ENCODE data around the gene RALY.

RALY gene

DNA sequence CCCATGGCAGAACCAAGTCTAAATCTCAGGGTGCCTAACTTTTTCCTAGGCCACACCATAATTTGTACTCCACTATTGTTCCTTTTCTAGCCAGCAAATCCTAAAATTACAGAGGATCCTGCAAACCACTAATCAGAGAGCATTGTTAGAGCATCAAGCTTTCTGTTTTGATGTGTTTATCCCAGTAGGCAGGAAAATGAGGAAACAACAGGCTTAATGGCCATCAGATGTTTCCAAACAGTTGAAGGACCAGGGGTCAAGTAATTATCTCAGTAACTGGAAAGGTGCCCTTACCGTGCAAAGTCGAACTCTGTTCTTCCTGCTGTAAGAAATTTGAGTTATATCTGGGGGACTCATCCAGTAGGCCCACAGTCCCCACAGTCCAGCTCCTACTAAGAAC, 58.7 kb downstream of the RALY start:
- no peak for DNase-seq

DNA sequence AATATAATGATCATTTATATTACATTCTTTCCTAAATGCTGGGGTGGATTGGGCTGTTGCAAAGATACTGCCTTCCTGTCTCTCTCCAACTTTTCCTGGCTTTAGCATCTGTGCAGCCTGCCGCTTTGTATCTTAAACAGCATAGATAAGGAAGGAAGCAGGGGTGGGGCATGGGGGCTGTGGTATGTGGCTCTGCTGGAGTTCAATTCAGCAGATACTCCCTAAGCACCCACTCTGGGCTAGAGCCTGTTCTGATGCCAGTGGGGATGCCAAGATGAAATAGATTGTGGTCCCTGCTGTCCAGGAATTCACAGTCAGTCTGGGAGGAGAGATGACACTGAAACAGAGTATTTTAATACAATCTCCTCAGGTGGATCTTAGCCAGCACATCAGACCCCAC, 61.6 kb downstream of the RALY start:
- DNase-seq = no peak

DNA sequence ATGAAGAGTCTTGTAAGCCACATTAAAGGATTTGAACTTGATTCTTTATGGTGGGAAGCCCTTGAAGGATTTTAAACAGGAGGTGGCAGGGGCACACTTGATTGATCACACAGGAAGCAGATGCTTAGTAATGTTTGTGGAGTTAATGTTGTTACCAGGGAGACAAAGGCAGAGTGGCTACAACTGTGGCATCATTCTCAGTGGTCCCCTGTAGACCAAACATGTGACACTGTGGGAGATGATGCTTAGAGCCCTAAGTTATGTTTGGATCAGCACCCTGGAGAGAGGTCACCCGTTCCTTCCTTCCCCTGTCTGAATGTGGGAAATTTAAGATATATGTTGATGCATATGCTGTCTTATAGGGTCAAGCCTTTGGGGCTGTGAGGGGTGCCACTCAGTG, 65.1 kb downstream of the RALY start:
- no peak for DNase-seq

DNA sequence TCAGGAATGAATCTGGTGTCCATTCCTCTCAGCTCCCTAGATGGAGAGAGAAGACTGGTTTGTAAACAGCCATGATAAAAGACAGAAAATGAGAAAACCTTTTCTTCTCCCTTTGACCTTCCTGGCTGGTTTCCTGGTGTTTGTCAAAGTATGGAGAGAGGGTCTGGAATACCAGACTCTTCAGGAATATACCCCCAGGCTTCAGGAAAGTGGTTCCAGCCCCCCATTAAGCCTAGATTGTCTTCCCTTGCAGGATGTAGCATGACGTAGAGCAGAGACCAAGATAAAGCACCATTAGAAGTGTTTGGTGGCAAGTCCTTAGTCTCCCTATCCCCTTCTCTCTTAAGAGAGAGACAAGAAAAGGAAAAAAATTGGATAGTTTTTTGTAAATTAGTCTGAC, 67.3 kb downstream of the RALY start:
- no peak for DNase-seq

DNA sequence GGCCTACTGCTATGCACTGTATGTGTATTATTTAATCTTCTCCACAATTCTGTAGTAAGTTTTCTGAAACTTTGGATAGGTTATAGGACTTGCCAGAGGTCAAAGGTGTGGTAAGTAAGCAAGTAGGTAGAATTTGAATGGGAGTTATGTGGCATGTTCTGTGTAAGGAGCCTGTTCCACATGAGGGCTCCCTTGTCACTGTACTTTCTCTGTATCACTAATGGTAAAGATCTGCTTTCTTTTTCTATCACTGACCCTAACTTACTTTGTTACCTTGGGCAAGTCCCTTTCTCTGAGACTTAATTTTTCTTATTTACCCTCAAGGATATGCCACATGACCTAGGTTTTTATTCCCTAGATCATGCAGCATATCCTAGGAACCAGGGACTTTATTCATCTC, 68.0 kb downstream of the RALY start:
- no peak for DNase-seq

DNA sequence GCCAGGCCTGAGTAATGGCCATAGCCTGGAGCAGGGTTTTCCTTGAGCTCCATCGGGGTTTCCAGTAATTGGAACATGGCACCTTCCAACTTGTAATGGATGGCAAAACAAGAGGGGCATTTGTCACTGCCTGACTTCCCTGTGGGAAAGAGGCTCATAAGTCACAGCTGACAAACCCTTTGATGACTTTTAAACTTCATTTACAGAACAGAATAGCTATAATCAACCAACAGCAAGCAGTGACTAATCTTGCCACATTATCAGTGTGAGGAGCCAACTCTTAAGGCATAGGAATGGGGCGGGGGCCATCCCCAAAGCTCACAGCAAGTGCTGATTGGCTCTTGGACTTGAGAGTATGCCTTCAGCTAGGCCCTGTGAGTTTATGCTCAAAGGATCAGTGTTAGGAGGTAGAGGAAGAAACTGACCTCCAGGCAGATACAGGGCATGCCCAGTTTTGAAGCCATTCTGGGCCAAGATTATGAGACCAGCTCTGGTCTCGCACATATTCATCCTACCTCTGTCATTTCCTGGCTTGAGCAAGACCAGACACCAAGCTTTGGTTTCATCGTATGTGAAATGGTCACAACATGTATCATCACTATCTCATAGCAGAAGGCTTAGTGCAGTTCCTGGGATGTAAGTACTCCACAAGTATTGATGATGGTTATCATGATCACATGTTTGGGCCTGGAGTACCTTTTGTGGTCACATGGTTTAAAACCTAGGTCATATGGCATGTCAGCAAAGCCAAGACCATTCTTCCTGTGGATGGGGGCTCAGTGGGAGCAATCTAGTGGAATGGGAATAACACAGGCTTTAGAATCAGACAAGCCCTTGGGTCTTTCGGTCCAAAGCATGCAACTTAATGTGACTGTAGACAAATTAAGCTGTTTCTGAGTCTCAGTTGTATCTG, 69.1 kb downstream of the RALY start:
- DNase-seq = no peak

DNA sequence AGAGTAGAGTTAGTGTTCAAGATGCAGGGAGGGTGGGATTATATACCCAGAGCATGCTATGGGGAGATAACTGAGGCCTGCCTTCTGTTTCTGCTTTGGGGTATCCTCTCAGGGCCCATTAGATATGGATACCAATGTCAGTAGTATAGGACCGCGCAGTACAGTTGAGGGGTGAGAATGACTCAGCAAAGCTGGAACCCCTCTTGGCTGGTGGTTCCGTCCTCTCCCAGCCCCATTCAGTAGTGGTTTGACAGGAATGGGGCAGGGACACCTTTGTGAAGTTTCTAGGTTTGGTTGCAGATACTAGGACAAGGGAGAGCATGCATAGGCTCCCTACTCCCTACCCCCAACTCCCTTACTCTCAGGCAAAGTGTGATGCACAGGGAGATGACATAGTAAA, 70.6 kb downstream of the RALY start:
- DNase-seq = no peak

DNA sequence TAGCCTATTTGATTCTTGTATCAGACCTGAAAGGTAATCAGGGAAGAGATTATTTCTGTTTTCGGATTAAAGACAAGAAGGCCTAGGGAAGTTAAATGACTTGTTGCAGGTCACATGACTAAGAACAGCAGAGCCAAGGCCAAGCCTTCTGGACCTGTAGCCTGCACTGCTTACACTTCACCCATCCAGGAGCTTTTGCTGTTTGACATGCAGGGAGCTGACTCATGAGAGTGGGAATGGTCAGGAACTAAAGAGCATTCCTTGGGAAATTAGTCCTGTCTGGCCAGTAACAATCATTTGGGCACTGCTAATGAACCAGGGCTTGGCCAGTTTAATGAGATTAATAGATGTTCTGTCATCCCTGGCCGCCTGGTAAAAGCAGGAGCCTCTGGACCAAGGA, 71.5 kb downstream of the RALY start:
- no peak for DNase-seq

DNA sequence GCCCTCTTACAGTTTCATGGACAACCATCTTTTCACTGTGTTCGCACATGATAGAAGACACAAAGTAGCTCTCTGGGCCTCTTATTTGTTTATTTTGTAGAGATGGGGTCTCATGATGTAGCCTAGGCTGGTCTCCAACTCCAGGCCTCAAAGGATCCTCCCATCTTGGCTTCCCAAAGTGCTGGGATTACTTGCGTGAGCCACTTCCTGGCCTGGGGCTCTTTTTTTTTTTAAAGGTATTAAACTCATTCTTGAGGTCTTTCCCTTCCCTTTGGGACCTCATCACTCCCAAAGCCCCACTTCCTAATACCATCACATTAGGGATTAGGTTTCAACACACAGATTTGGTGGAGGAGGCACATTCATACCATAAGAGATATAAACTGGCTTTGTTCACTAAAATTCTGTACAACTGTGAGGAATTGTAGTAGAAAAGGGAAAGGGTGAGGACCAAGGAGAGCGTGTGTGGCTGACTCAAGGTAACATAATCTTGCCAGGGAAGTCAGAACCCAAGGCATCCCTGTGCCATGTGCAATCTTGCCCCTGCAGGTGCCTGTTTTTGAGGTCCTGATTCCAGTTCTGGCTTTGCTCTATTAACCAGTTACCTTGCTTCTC, 72.9 kb downstream of the RALY start:
- no peak for DNase-seq

DNA sequence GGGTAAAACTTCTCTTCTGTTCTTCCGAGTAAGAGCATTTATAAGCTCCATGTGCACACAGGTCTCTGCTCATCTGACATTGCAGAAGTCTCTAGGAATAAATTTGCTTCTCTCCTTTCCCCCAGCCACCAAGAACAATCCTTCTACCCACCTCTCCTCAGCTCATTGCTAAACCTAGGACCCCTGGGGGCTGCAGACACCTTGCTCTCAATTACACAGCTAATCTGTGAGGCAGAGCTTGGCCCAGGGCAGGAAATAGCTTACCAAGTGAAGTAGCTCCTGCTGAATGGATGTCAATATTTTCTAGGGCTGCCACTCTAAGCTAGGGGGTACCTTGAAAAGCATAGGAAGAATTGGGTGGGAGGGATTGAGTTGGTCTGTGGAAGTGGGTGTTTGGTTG, 74.3 kb downstream of the RALY start:
- DNase-seq = no peak

DNA sequence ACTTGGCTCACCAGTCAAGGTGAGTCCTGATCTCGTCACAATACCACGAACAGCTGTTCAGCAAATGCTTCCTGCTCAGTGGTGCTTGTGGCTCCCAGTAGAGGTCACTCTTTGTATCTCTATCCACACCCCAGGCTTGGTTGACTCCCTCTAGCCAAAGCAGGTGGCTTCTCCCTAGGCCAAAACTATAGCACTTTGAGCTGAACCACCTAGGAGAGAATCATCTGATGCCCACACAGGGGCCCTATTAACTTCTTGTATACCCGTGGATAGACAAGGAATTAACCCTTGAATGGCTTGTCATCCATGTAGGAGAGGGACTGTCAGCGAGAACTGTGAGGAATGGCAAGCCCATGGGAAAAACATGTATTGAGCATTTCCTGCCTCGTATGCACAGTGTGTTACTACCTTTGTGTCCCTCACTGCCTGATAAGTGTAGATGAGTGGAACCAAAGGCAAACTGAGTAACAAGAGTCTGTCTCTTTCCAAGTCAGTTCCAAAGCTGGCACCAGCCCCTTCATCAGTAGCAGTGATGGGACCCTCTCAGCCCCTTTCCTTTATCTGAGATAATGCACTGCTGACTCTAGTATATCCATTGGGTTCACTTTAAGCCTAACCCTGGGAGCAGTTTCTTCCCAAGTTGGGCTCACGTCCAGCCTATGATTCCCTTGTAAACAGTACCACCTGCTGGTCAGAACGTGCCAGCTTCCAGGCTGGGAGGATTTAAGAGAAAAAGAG, 75.8 kb downstream of the RALY start:
- peak; percentile 67 for DNase-seq

DNA sequence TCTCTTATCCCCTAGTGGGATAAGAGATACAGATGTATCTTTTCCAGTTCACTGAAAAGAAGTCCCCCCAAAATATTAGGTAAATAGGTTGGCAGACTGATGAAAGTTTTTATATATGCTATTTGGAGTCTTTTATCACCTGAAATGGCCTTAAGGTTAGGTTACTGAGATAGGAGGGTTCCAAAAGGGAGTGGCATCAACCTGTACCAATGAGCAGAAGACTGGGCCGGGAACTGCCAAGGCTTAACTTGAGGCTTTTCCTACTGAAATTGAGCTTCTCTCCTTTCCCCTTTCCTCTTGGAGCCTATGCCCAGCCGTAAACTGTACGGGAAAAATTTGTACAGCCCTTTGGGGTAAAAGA, 76.3 kb downstream of the RALY start:
- no peak for DNase-seq

DNA sequence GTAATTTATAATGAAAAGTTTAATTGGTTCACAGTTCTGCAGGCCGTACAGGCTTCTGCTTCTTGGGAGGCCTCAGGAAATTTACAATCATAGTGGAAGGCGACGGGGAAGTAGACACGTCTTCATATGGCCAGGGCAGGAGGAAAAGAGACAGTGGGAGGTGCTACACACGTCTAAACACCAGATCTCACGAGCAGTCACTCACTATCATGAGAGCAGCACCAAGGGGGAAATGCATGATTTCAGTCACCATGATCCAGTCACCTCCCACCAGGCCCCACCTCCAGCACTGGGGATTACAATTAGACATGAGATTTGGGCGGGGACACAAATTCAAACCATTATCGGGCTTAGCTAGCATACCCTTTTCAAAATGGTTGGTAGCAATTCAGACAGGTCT, 77.1 kb downstream of the RALY start:
- DNase-seq = no peak

DNA sequence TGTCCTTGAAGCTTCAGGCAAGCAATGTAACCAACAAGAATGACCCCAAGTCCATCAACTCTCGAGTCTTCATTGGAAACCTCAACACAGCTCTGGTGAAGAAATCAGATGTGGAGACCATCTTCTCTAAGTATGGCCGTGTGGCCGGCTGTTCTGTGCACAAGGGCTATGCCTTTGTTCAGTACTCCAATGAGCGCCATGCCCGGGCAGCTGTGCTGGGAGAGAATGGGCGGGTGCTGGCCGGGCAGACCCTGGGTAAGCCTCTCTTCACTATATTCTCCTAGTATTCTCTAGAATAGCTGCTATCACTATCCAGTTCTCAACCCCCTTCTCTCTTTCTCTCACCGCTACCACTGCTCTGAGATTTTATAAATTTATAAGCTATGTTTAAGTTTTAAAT, 78.4 kb downstream of the RALY start:
- DNase-seq = no peak

DNA sequence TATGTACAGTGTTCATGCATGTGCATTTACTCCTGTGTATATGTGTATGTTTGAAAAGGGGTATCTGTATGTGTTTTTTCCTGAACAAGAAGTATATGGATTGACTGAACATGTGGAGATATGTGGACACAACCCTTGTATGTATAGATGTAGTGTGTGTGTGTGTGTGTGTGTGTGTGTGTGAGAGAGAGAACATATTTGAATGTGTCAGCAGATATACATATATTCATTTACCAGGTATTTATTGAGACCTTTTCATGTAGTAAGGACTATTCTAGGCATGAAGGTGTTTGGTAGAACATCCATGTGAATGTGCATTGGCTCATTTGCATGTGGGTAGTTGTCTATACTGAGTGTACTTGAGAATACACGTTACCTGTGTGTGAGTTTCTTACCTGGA, 79.1 kb downstream of the RALY start:
- DNase-seq = no peak

DNA sequence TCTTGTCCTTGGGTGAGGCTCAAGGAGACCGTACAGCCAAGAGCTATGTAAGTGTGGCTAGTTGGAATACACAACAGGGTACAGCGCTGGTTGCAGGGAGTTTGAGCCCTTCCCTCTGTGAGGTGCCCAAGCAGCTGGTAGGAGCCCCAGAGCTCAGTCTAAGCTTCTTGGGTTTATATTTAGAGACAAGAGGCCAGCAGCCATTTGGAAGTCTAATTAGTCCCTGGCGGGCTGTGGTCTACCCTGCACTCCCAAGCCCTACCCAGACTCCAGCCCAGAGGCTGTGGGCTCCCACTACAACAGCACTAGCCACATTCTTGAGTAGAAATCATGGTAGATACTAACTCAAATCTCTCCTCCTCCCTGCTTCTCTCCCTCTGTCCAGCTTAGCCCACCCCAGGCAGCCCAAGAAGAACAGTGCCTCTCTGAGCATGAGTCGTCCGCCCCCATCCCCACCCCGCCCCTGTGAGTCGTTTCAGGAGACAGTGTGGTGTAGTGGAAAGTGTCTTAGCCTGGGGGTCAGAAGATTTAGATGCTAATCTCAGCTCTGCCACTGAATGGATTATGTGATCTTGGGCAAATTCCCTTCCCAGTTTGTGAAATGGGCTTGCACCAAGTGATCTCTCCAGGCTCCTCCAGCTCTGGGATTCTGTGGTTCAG, 80.5 kb downstream of the RALY start:
- no peak for DNase-seq

DNA sequence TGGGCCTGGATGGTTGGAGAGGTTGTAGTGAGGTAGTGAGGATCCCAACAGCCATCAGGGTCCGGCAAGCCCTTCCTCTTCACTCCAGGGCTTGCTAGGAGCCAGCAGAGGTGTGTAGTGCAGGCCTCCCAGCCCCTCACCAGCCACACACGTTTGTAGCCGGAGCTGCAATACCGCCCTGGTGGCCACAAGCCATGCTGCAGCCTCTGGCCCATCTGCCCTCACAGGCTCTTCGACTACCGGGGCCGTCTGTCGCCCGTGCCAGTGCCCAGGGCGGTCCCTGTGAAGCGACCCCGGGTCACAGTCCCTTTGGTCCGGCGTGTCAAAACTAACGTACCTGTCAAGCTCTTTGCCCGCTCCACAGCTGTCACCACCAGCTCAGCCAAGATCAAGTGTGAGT, 81.9 kb downstream of the RALY start:
- DNase-seq = no peak

DNA sequence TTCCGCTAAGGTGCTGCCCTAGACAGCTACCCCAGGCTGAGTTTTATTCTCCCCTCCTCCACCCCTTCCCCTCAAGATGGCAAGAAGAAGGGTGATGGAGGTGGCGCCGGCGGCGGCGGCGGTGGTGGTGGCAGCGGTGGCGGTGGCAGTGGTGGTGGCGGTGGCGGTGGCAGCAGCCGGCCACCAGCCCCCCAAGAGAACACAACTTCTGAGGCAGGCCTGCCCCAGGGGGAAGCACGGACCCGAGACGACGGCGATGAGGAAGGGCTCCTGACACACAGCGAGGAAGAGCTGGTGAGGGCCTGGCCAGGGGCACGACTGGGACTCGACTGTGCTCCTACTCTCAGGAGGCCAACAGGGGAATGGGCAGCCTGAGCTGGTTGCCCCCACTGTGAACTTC, 83.2 kb downstream of the RALY start:
- no peak for DNase-seq

DNA sequence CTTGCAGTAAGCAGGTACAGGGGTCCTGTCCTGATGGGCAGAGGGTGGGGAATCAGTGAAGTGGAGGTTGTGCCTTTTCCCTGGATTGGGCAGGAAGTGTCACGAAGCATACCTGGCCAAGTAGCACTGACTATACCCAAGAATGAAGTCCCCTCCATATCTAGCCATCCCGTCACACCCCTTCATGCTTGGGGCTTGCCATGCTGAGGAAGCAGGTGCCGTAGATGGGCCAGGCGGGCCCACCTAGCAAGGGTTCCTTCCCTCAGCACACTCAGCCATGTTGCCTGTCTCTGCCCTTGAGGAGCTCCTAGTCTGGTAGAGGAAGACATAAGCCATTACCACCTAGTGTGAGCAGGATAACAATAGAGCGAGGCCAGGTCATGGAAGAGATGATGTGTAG, 84.8 kb downstream of the RALY start:
- DNase-seq = no peak

DNA sequence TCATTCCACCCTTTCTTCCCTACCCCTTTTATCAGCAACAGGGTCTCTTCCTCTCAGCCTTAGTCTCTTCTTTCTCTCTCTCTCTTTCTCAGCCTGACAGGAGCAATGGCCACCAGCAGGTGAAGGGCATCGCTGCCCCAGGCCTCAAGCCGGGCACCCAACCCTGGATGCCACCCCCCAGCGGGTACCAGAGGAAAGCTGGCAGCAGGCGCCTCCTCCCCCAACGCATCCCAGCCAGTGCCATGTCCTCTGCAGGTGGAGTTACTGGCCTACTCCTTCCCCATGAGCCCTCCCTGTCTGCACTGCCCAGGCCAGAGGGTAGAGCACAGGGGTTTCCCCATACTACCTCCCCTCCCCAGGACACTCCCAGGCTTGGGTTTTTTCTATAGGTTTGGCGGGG, 86.1 kb downstream of the RALY start:
- DNase-seq = no peak

DNA sequence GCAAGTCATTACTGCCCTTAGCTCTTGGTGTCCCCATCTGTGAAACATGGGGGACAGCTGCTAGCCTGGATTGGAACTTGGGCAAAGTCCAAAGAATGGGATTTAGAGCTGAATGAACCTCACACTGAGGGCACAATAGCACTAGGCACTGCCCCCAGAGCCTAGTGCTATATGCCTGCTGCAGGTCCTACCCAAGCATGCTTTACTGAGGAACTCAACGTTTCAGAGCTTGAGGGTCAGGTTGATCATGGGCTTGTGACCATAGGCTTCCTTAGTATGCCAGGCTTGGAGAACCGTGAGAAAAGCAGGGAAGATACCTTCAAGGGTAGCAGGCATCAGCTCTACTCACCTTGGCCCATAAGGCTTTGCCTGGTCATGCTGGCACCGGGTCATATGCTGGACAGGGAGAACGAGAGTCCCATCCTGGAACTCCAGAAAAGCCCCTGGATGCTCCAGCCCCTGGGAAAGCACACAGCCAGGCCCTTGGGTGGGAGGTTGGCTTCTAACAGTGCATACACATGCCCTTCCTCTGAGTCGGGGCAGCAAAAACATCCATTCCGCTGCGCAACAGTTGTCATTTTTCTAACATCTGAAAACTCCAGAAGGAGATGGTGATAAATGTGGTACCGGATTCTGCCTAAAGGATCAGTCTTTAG, 88.6 kb downstream of the RALY start:
- DNase-seq = no peak

DNA sequence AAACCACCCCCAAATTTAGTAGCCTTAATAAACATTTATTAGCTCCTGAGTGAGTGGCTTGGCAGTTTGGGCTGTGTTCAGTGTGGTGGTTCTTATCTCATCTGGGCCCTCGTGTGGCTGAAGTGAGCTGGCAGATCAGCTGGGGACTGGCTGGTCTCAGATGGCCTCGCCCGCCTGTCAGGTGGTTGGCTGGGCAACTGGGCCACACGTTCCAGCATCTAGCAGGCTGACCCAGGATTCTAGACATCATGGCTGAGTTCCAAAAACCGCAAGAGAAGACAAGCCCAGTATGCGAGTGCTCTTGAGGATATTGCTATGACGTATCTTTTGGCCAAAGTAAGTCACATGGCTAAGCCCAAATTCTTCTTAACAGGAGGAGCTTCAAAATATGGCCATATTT, 89.4 kb downstream of the RALY start:
- DNase-seq = no peak

DNA sequence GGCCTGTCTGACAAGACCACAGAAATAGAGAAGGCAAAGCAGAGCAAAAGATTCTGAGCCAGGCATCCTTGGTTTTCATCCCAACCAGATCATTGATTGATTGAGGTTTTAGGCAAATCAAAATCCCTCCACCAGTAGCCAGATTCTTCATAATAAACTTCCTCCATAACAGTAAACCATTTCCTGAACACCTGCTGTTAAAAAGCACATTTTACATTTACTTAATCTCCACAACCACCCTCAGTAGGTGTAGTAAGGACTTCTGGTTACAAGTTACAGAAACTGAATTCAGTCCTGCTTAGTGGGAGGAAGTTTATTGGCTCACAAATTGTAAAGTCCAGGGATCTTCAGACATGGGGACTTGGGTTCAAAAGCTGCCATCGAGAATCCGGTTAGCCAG, 90.1 kb downstream of the RALY start:
- no peak for DNase-seq

Measured in NCI-H526 treated with DMSO at 0.1 percent for 48 hours (cell line).